GM10248 (cell line): Measurements from ENCODE around the gene DDX54.

Source experiments
- CTCF ChIA-PET: fragments of 300-600 bp; sonication (Branson Sonifier 250); formaldehyde crosslinking; extraction: SDS; loops from one replicate; lab custom pipeline; 2021; ENCODE audit warnings: antibody characterized with exemption; lab: Yijun Ruan, JAX
- POLR2A ChIA-PET: fragments of 350-650 bp; sonication (Branson Sonifier 250); formaldehyde crosslinking; extraction: SDS; loops from one replicate; lab custom pipeline; 2020; ENCODE audit warnings: antibody characterized with exemption; lab: Yijun Ruan, JAX
- DNase-seq: peaks from one replicate; pipeline ENCODE4 v3.0.0; 2012; ENCODE audit errors: extremely low spot score
- TF ChIP-seq, protein P1 (sequence below): IDR thresholded peaks from 2 replicates; pipeline ENCODE4 v1.5.1; 2012; ENCODE audit warnings: mild to moderate bottlenecking, low read depth; ENCODE audit errors: extremely low read depth, missing control alignments, control extremely low read depth

DDX54 gene

DNA sequence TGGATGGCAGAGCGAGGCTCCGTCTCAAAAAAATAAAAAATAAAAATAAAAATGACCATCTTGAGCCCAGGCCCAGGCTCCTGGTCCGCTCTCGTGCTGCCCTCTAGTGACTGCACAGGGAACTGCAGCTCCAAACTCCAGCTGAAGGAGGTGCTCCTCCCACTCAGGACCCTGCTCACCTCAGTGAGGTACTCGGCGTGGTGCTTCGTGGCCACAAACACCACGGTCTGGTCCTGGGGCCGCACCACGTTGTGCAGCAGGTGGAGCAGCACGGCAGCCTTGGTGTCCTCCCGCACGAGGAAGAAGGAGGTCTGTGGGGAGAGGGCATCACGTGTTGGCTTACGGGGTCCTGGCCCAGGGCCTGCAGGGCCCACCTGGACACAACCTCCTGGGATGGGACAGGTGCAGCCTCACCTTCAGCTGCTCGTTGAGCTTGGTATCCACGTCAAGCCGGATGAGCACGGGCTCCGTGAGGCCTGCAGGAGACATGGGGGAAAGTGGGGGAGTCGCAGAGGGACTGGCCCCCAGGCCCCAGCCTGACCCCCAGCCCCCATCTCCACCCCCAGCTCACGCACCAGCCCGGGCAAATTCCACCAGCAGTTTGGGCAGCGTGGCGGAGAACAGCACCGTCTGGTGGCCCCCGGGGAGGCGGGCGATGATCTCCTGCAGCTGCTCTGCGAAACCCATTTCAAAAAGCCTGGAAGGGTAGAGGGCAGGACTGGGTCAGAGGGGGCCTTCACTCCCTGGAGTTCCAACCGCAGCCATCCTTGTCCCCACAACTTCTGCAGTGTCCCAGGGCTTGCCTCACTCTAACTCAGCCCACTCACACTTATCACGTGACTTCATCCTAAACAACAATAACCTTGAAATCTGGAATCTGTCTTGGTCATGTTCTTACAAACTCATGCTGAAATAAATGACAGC is 10.6 kb downstream of the DDX54 start:
- POLR2A ChIA-PET: interaction anchor here (0.7 kb wide), 1 partner anchor 1800 kb away, joined by 5 read pairs; no protein-coding TSS in a partner anchor
- CTCF ChIA-PET: interaction anchor here (0.8 to 12.9 kb wide), 52 partner anchors 9 to 977 kb away, joined by 3 to 190 read pairs (median 4); partner anchors contain the start of genes CFAP73, DDX54, OAS2 and RITA1
- TF ChIP-seq, protein P1, sequence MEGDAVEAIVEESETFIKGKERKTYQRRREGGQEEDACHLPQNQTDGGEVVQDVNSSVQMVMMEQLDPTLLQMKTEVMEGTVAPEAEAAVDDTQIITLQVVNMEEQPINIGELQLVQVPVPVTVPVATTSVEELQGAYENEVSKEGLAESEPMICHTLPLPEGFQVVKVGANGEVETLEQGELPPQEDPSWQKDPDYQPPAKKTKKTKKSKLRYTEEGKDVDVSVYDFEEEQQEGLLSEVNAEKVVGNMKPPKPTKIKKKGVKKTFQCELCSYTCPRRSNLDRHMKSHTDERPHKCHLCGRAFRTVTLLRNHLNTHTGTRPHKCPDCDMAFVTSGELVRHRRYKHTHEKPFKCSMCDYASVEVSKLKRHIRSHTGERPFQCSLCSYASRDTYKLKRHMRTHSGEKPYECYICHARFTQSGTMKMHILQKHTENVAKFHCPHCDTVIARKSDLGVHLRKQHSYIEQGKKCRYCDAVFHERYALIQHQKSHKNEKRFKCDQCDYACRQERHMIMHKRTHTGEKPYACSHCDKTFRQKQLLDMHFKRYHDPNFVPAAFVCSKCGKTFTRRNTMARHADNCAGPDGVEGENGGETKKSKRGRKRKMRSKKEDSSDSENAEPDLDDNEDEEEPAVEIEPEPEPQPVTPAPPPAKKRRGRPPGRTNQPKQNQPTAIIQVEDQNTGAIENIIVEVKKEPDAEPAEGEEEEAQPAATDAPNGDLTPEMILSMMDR: peak; percentile 99
- DNase-seq: peak; percentile 89

GRCh38 chr12:113173081-113173698 is 12.1 kb downstream of the DDX54 start:
- ChIA-PET CTCF (interaction anchor here (0.9 to 12.9 kb wide), 34 partner anchors 9 to 975 kb away, joined by 3 to 190 read pairs (median 6); partner anchors contain the start of genes CFAP73, DDX54, DTX1 and OAS2), POLR2A (interaction anchor here (0.5 to 1.1 kb wide), 3 partner anchors 48 to 243 kb away, joined by 3 read pairs; partner anchors contain the start of gene TPCN1)
- TF ChIP-seq, protein P1: no peak
- DNase-seq: peak; percentile 64

GRCh38 chr12:113172185-113172584 is 13.1 kb downstream of the DDX54 start:
- CTCF ChIA-PET: interaction anchor here (0.9 to 12.9 kb wide), 12 partner anchors 15 to 167 kb away, joined by 3 to 190 read pairs (median 5); partner anchors contain the start of gene CFAP73
- TF ChIP-seq, protein P1: no peak
- no peak for DNase-seq
- POLR2A ChIA-PET: interaction anchor here (0.5 to 1.1 kb wide), 2 partner anchors 49 to 131 kb away, joined by 3 to 4 read pairs; partner anchors contain the start of gene TPCN1

DNA sequence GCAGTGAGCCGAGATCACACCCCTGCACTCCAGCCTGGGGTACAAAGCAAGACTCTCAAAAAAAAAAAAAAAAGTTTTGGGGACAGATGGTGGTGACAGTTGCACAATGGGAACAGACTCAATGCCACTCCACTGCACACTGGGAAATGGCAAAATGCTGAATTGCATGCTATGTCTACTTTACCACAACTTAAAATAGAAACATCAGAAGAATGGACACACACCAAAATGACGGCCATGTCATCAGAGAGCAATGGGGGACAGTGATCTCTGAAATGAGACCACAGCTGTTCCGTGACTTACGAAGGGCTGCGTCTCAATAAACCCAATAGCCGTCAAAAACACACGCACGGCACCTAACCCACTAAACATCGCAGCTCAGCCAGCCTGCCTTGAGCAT is 13.7 kb downstream of the DDX54 start:
- ChIA-PET CTCF (interaction anchor here (0.9 to 12.9 kb wide), 9 partner anchors 15 to 179 kb away, joined by 3 to 190 read pairs (median 6); partner anchors contain the start of gene CFAP73), POLR2A (no interaction called here)
- DNase-seq: no peak
- TF ChIP-seq, protein P1: no peak

DNA sequence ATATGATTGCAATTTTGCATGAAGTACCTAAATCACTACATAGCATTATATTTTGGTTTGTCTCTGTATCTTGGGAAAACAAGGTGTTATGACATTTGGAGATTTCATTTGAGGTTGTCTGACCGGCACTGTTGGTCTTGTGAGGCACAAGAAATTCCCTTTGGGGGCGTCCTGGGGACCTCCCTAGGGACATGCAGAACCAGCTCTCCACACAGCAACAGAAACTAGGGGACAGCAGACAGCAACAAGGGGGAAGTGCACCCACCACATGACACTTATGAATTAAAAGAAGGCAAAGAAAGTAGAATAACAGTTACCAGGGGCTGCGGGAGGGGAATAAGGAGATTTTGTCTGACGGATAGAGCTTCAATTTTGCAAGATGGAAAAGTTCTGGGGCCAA is 14.4 kb downstream of the DDX54 start:
- DNase-seq: peak; percentile 57
- POLR2A ChIA-PET: no interaction called here
- TF ChIP-seq, protein P1: no peak
- CTCF ChIA-PET: interaction anchor here (1.0 to 12.9 kb wide), 5 partner anchors 14 to 178 kb away, joined by 3 to 190 read pairs (median 6); partner anchors contain the start of gene CFAP73

DNA sequence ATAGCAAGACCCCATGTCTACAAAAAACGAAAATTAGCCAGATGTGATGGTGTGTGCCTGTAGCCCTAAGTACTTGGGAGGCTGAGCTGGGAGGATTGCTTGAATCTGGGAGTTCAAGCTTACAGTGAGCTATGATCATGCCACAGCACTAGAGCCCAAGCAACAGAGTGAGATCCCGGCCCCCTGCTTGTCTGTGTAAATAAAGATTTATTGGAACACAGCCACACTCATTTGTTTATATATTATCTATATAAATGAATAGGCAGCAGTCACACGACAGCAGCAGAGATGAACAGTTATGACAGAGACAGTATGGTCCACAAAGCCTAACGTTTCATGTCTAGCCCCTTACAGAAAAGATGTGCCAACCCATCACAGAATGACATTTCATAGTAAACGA is 14.8 kb downstream of the DDX54 start:
- CTCF ChIA-PET: interaction anchor here (1.0 to 12.9 kb wide), 5 partner anchors 14 to 178 kb away, joined by 3 to 190 read pairs (median 6); partner anchors contain the start of gene CFAP73
- TF ChIP-seq, protein P1: no peak

More for the DNA sequence above, 14.8 kb downstream of the DDX54 start:
- POLR2A ChIA-PET: no interaction called here
- DNase-seq: no peak
